HG02763 (cell line): ENCODE data around the gene MEGF11.

Experiments used
- ATAC-seq: cut with Tn5 transposase; IDR thresholded peaks from one replicate; pipeline ENCODE4 v1.9.1; 2021; ENCODE audit warnings: mild to moderate bottlenecking, moderate library complexity; ENCODE audit not compliant: unreplicated experiment

The MEGF11 gene

DNA sequence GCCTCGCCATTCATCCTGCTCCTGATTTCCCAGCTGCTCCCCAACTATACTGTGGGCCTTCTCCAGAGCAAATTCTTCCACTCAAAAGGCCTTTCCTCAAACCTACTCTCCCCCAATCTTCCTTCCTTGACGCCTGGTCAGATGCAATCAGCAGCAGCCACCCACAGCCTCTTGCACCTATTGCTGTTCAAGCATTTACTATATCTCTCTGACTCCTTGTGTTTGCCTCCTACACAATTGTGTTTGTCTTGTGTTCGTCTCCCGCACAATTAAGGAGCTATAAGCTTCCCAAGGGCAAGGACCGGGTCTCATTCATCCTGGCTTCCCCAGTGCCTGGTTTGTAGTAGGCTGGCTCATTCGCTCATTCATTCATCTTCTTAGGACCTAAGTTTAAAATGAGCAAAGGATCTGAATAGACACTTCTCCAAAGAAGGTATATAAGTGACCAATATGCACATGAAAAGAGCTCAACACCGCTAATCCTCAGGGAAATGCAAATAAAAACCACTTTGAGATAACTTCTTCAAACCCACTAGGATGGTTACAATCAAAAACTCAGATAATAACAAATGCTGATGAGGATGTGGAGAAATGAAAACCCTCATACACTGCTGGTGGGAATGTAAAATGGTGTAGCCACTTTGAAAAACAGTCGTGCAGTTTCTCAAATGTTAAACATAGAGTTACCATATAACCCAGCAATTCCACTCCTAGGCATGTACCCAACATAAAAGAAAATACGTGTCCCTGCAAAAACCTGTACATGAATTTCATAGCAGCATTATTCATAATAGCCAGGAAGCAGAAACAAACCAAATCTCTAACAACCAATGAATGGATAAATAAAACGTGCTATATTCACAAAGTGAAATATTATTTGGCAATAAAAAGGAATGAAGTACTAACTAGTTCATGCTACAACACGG is 31.0 kb downstream of the MEGF11 start:
- ATAC-seq, result no peak

DNA sequence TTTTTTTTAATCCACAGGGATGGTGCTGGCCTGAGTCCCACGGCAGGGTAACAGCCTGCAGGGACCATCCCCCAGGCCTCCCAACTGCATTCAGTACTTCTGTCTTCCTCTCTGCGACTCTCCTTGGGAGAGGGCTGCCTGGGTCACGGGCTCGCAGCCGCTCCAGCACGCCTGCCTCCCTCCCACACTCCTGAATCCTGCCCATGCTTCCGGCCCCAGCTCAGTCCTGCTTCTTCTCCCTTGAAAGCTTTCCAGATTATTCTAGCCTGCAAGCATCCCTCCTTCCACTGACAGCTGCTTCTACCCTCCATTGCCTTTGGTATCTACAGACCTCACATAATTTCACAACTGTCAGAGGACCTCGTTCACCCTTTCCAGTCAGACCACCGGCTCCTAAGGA is 32.4 kb downstream of the MEGF11 start:
- ATAC-seq, result no peak

GRCh38 chr15:66220601-66221000 is 32.9 kb downstream of the MEGF11 start:
- no peak for ATAC-seq

GRCh38 chr15:66219339-66219738 is 34.2 kb downstream of the MEGF11 start:
- no peak for ATAC-seq

- no peak for ATAC-seq
These were observed 36.7 kb downstream of the MEGF11 start for GRCh38 chr15:66216806-66217205.

DNA sequence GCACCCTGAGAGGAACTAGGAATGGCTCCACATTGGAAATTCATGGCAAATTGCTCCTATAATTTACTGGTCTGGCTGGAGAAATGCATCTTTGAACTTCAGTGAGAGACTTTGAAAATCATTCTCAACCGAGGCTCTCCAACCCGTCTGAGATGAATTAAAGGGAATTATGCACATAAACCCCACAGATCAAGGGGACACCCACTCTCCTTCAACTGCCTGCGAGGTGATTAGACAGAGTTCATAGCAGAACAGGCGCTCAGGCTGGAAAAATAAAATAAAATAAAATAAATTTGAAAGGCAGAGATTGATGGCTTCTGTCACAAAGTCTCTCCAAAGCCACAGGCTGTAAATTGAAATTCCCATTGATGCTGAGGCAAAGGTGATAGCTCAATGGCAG is 37.7 kb downstream of the MEGF11 start:
- no peak for ATAC-seq

DNA sequence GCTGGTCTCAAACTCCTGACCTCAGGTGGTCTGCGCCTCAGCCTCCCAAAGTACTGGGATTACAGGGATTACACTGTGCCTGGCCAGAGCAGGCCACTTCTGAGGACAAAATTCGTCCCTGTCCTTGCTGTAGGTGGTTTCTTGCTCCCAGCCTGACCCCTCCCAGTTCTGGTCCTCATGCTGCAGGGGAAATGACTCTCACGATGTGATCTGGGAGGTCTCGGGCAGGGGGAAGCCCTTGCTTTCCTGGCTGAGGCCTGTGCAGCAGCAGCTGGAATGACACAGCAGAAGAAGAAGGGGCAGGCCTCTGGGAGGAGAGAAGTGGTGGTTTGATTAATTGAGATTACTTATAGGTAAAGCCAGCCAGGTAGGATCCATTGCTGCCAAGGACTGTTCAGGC is 39.3 kb downstream of the MEGF11 start:
- ATAC-seq, result no peak

GRCh38 chr15:66212563-66212921 is 41.0 kb downstream of the MEGF11 start:
- ATAC-seq, result no peak

DNA sequence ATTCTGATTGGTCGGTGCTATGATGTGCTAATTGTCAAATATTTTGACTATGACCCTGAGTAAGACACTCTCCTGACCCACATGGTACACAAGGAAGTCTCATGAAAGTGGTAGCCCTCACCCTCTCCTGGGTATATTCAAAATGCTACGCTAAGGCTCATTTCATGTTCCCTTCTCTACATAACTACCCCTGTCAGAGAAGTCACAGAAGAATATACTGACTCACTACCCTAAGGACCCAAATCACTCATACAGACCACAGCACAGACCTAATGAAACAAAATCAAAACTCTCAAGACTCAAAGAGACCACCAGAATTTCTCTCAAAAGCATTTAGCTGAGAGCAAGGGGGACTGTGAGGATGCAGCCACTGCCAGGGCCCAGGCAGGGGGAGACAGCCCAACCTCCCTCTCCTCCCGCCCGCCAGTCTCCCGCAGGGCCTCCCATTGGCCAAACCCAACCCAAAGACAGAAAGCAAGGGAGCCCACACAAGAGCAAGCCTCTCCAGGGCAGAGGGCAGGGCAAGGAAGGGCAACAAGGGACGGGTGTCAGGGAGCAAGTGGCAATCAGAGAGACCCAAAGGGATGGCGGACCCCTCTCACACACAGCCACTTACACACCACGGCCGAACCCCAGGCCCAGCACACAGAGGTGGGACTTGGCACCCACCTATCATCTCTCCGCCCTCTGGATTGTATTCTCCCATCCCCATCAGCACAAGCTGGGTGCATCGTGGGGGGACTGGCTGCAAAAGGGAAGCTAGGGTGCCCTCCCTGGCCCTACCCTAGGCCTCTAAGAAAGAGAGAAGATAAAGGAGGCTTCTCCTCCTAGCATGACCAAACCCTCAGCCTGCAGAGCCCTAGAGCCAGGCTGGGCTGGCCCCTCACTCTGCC is 41.6 kb downstream of the MEGF11 start:
- ATAC-seq, result no peak

- ATAC-seq, result no peak
These were observed 42.9 kb downstream of the MEGF11 start for GRCh38 chr15:66210684-66211083.

- no peak for ATAC-seq
These were observed 54.8 kb downstream of the MEGF11 start for GRCh38 chr15:66198757-66199156.

DNA sequence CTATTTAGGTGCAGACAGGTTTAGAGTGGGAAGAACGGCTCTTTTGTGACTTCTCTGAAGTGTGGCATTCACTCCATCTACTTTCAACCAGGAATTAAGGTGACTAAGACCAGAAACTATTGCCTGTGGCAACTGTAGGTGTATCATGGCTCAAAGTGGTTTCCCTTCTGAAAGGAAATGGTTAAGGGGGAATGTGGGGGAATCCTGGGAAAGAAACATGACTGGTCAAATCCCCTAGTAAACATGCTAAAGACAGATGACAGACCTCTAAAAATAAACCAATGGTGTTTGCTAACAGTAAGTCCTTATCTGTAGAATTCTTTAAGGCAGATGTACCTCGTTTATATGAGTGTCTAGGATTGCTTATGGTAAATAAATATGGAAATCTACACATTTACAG is 56.9 kb downstream of the MEGF11 start:
- ATAC-seq, result no peak

GRCh38 chr15:66195621-66196230 is 57.8 kb downstream of the MEGF11 start:
- no peak for ATAC-seq

GRCh38 chr15:66193066-66193465 is 60.5 kb downstream of the MEGF11 start:
- ATAC-seq, result no peak

DNA sequence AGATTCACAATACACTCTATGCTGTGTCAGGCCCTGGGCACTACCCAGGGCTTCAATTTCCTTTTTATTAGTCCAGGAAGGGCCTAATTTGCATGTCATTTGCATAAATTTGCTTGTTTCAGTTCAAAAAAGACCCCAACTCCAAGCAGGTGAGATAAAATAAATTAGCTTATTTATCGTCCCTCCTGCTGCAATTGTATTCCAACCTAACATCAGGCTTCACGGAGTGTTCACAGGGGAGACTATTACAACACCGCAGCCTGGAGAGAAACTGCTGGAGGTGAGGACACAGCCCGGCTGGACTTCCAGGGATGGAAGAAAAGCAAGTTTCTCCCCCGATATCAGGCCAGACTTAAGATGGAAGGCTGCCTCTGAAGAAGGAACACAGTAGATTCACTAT is 62.8 kb downstream of the MEGF11 start:
- ATAC-seq, result no peak

DNA sequence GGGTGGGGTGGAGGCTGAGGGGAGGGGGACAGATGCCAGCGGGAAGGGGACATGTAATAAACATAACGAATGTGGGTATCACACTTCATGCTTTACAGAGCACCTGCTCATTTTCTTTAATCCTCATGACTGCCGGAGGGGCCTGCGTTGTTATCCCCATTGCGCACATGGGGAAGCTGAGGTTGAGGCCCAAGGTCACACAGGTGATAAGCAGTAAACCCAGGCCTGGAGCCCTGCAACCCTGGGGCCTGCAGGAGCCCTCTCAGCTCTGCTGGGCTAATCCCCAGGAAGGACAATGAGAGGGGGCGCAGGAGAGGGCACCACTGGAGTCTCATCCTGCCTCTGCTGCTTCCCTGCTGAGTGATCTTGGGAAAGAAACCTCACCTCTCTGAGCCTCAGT is 64.3 kb downstream of the MEGF11 start:
- ATAC-seq, result no peak

DNA sequence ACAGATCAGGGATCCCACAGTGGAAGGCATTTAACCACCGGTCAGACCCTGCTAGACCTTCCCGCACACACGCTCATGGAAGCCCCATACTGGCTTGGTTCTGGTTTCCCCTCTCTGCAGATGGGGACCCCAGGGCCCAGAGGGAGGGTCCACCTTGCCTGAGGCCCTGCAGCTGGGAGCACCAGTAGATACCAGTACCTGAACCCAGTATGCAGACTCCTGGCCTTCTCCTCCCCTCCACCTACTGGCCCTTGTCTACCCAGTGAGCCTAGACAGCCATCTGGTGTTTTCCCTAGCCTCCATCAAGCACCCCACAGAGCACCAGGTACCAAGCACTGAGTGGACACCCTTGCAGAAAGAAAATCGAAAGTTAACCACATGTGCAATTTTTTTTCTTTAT is 65.1 kb downstream of the MEGF11 start:
- no peak for ATAC-seq

GRCh38 chr15:66187271-66187670 is 66.3 kb downstream of the MEGF11 start:
- ATAC-seq, result no peak

- no peak for ATAC-seq
These were observed 67.3 kb downstream of the MEGF11 start for GRCh38 chr15:66186049-66186825.

DNA sequence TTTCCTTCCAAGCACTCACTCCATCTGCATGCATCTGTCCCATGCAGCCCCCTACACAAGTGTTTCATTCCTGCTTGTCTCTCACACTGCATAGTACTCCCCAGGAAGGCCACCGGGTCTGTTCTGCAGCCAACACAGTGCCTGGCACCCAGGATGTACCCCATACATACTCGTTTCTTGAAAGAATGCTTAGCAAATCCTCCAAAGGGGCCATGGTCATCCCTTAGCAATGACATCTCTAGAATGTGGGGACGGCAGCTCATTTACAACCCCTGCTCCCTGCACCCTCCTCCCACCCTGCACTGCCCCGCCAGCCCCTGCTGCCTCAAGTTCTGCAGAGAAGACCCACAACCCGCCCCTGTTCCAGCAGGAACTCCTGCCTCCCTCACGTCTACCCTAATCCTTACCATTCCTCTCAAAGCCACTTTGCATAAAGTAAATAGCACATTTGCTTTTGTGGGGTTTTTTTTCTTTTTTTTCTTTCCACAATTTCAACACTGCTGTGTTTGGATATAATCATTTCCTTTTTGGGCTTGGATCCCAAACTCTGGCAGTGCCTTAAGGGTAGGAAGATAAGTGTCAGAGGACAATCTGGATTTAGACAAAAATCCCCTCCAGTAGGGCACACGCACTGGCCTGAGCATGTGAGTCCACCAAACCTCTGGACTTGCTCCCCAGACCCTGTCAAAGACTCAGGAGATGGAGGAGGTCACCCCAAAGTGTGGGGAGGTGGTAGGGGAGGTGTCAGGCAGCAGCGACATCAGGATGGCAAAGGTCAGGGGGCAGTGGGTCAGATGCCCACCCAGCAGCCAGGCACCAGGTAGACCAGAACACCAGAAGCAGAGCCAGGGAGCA is 68.4 kb downstream of the MEGF11 start:
- ATAC-seq, result no peak
